ENCODE data around the gene NAXE. TPM values are rescaled to one million over a fixed set of nuclear protein-coding genes. Genes with fewer than 3 reads are reported as not detected.
A peak's percentile ranks its signal among the peaks of the same experiment; 100 is the strongest.
"Not testable (repeated sequence)": the region's sequence is repeated elsewhere in the genome, so short reads cannot be mapped to it uniquely, and the experiment has no call there.

NAXE gene
- total RNA-seq, 2 donors from 2014 or later: 62.5 to 82.1 TPM

GRCh38 chr1:156560585-156561163 lies 30.9 kb upstream of the NAXE start:
- DNase-seq (ENCODE audit: low spot score): no peak
- intact Hi-C loops (cut with DNase I): no loop called here

- intact Hi-C loops (cut with DNase I): no loop called here
- no peak for DNase-seq (ENCODE audit: low spot score)
Observed at GRCh38 chr1:156565519-156565918, 26.1 kb upstream of the NAXE start.

GRCh38 chr1:156566436-156566835 lies 25.1 kb upstream of the NAXE start:
- no peak for DNase-seq (ENCODE audit: low spot score)

GRCh38 chr1:156571261-156571852 lies 20.2 kb upstream of the NAXE start:
- intact Hi-C loops (cut with DNase I): no loop called here
- no peak for DNase-seq (ENCODE audit: low spot score)

More at GRCh38 chr1:156566436-156566835, 25.1 kb upstream of the NAXE start:
- intact Hi-C loops (cut with DNase I): no loop called here

GRCh38 chr1:156571919-156572662 lies 19.5 kb upstream of the NAXE start, which contains the start of gene IQGAP3:
Gene IQGAP3, minus strand, starts transcription at chr1:156572565. Its CDS starts 36 bp downstream, at chr1:156572529.
- peak; percentile 94 for DNase-seq (ENCODE audit: low spot score)
- intact Hi-C loops (cut with DNase I): no loop called here

GRCh38 chr1:156572663-156573018 lies 18.9 kb upstream of the NAXE start:
- DNase-seq (ENCODE audit: low spot score): no peak
- intact Hi-C loops (cut with DNase I): no loop called here

GRCh38 chr1:156574039-156574633 lies 17.4 kb upstream of the NAXE start:
- intact Hi-C loops (cut with DNase I): no loop called here
- no peak for DNase-seq (ENCODE audit: low spot score)

GRCh38 chr1:156577550-156577949 lies 14.0 kb upstream of the NAXE start:
- no peak for DNase-seq (ENCODE audit: low spot score)
- intact Hi-C loops (cut with DNase I): no loop called here

- intact Hi-C loops (cut with DNase I): no loop called here
- no peak for DNase-seq (ENCODE audit: low spot score)
Observed at GRCh38 chr1:156578055-156578454, 13.5 kb upstream of the NAXE start.

- intact Hi-C loops (cut with DNase I): no loop called here
- DNase-seq (ENCODE audit: low spot score): no peak
Observed at GRCh38 chr1:156579472-156579871, 12.1 kb upstream of the NAXE start, which contains the start of gene TTC24. Gene TTC24, plus strand, starts transcription at chr1:156579723. Its CDS starts 1,642 bp downstream, at chr1:156581365.

- no peak for DNase-seq (ENCODE audit: low spot score)
- intact Hi-C loops (cut with DNase I): loop anchor here (5.0 to 10.0 kb wide), 3 partner anchors 67 to 197 kb away; no protein-coding TSS in a partner anchor
Observed at GRCh38 chr1:156581661-156582387, 9.8 kb upstream of the NAXE start.

GRCh38 chr1:156582388-156583017 lies 9.1 kb upstream of the NAXE start:
- DNase-seq (ENCODE audit: low spot score): no peak
- intact Hi-C loops (cut with DNase I): loop anchor here (5.0 to 10.0 kb wide), 3 partner anchors 68 to 198 kb away; no protein-coding TSS in a partner anchor

- DNase-seq (ENCODE audit: low spot score): no peak
- intact Hi-C loops (cut with DNase I): loop anchor here (5.0 to 10.0 kb wide), 3 partner anchors 69 to 199 kb away; no protein-coding TSS in a partner anchor
Observed at GRCh38 chr1:156583821-156584622, 7.6 kb upstream of the NAXE start.

GRCh38 chr1:156584813-156585212 lies 6.8 kb upstream of the NAXE start:
- no peak for DNase-seq (ENCODE audit: low spot score)
- intact Hi-C loops (cut with DNase I): loop anchor here (5.0 to 10.0 kb wide), 3 partner anchors 70 to 200 kb away; no protein-coding TSS in a partner anchor

- intact Hi-C loops (cut with DNase I): loop anchor here (10.0 kb wide), 2 partner anchors 72 to 202 kb away; no protein-coding TSS in a partner anchor
Observed at GRCh38 chr1:156586323-156586722, 5.3 kb upstream of the NAXE start.

GRCh38 chr1:156586892-156587477 lies 4.6 kb upstream of the NAXE start:
- intact Hi-C loops (cut with DNase I): loop anchor here (10.0 kb wide), 2 partner anchors 72 to 202 kb away; no protein-coding TSS in a partner anchor
- DNase-seq (ENCODE audit: low spot score): no peak

More at GRCh38 chr1:156586323-156586722, 5.3 kb upstream of the NAXE start:
- no peak for DNase-seq (ENCODE audit: low spot score)

- intact Hi-C loops (cut with DNase I): loop anchor here (10.0 kb wide), 2 partner anchors 73 to 203 kb away; no protein-coding TSS in a partner anchor
Observed at GRCh38 chr1:156587927-156588326, 3.6 kb upstream of the NAXE start.

More at GRCh38 chr1:156587927-156588326, 3.6 kb upstream of the NAXE start:
- not testable (repeated sequence) for DNase-seq (ENCODE audit: low spot score)

Data from posterior vena cava (tissue), 2 donors.